Esophagus muscularis mucosa (tissue), 4 donors: ENCODE measurements around the gene SAE1. TPM values are rescaled to one million over a fixed set of nuclear protein-coding genes. Genes with fewer than 3 reads are reported as not detected.

Source experiments
- DNase-seq: peaks from one replicate; pipeline ENCODE4 v3.0.0-alpha.2; 2017; ENCODE audit errors: extremely low spot score
- H3K27ac ChIP-seq, 4 donors: fragments of 200-600 bp; sonication (generic); replicated peaks in 1 of 4; 1 replicate in 3 of 4; 2 replicates in 1 of 4; pipeline ENCODE4 v1.5.1; 2016 to 2019; ENCODE audit warnings: mild to moderate bottlenecking in 1 of 4
- H3K27me3 ChIP-seq, 4 donors: fragments of 200-600 bp; sonication (generic); one replicate each; pipeline versions ENCODE4 v1.5.1 to v1.6.0; 2016 to 2019
- H3K36me3 ChIP-seq, 4 donors: fragments of 200-600 bp; sonication (generic); one replicate each; pipeline ENCODE4 v1.5.1; 2016 to 2019
- H3K4me1 ChIP-seq, 4 donors: fragments of 200-600 bp; sonication (generic); one replicate each; pipeline ENCODE4 v1.5.1; 2016 to 2019
- H3K4me3 ChIP-seq, 4 donors: fragments of 200-600 bp; sonication (generic); 1 replicate in 2 of 4; 2 replicates in 2 of 4; pipeline ENCODE4 v1.5.1; 2016 to 2019; ENCODE audit warnings: mild to moderate bottlenecking in 4 of 4, moderate library complexity in 1 of 4
- H3K9me3 ChIP-seq, 4 donors: fragments of 200-600 bp; sonication (generic); 1 replicate in 3 of 4; 2 replicates in 1 of 4; pipeline ENCODE4 v1.5.1; 2016 to 2019
- EP300 ChIP-seq: sonication (generic); formaldehyde crosslinking; IDR thresholded peaks from one replicate; pipeline ENCODE4 v1.6.1; 2017; ENCODE audit warnings: antibody characterized with exemption
- POLR2A ChIP-seq: fragments of 450-650 bp; IDR thresholded peaks from one replicate; pipeline ENCODE4 v1.6.1; 2017; ENCODE audit warnings: antibody characterized with exemption, moderate library complexity, mild to moderate bottlenecking, low read depth
- POLR2AphosphoS5 ChIP-seq, 2 donors: sonication (generic); formaldehyde crosslinking; IDR thresholded peaks; one replicate each; pipeline ENCODE4 v1.6.1; 2017; ENCODE audit warnings: antibody characterized with exemption in 2 of 2
- whole genome bisulfite sequencing: methylation state at CpG from one replicate; pipeline ENCODE4 v1.1.5; 2018; 5-methylcytosine and 5-hydroxymethylcytosine counted together
- intact Hi-C: fragments of 100-400 bp; cut with DNase I; formaldehyde crosslinking; loops from one replicate; pipeline ENCODE4 v1.15.1; 2023
- total RNA-seq, 4 donors: library from RNA; depleted of rRNA; stranded (reverse); fragments of >200 nt; gene quantifications; one replicate each; pipeline versions ENCODE4 v1.1.0 to v1.2.1, GENCODE V29; 2016
- TF ChIP-seq, protein P1 (sequence below), 3 experiments: fragments of 200-600 bp in 2 of 3; fragments of 450-650 bp in 1 of 3; sonication (generic) in 2 of 3; IDR thresholded peaks; one replicate each; pipeline ENCODE4 v1.5.1; 2017 to 2019; ENCODE audit warnings: antibody characterized with exemption in 3 of 3, mild to moderate bottlenecking in 2 of 3, moderate library complexity in 1 of 3

SAE1 gene
- total RNA-seq, 4 donors from 2014 or later = 130 to 143 (median 136) TPM

DNA sequence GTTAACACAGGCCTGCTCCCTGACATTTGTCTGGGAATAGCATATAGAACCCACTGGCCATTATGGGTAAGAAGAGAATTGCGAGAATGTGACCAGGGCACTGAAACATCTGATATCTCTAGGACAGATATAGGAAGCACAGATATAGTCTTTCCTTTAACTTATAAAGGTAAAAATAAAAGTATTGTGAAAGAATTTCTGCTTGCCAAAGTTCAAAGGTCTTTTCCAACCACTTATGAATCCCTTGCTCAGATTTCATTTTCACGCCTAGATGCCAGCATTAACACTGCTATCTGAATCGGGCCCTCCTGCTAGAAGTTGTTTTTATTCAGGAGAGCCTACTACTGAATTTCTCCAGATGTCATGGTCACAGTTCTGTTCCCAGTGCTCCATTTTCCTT lies 72.6 kb downstream of the SAE1 start:
- Histone ChIP-seq H3K27me3 (no peaks in the 10 kb centered on the region), H3K36me3 (peaks cover 24 to 81% (median 68%) of the 10 kb centered on the region in 4 donors), H3K27ac (no peak overlapping the region), H3K4me1 (peaks cover 0 to 7% (median 3%) of the 10 kb centered on the region in 4 donors), H3K9me3 (no peaks in the 10 kb centered on the region), H3K4me3 (no peak overlapping the region)
- intact Hi-C loops = no loop called here
- TF ChIP-seq, protein P1, sequence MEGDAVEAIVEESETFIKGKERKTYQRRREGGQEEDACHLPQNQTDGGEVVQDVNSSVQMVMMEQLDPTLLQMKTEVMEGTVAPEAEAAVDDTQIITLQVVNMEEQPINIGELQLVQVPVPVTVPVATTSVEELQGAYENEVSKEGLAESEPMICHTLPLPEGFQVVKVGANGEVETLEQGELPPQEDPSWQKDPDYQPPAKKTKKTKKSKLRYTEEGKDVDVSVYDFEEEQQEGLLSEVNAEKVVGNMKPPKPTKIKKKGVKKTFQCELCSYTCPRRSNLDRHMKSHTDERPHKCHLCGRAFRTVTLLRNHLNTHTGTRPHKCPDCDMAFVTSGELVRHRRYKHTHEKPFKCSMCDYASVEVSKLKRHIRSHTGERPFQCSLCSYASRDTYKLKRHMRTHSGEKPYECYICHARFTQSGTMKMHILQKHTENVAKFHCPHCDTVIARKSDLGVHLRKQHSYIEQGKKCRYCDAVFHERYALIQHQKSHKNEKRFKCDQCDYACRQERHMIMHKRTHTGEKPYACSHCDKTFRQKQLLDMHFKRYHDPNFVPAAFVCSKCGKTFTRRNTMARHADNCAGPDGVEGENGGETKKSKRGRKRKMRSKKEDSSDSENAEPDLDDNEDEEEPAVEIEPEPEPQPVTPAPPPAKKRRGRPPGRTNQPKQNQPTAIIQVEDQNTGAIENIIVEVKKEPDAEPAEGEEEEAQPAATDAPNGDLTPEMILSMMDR (IDR thresholded peaks at IDR 0.05) = no peak
- TF ChIP-seq POLR2A (no peak), POLR2AphosphoS5 (IDR thresholded peaks at IDR 0.05) (no peak), EP300 (no peak)
- no peak for DNase-seq
- WGBS = 90% methylated on average over 3 of the region's 3 CpGs

DNA sequence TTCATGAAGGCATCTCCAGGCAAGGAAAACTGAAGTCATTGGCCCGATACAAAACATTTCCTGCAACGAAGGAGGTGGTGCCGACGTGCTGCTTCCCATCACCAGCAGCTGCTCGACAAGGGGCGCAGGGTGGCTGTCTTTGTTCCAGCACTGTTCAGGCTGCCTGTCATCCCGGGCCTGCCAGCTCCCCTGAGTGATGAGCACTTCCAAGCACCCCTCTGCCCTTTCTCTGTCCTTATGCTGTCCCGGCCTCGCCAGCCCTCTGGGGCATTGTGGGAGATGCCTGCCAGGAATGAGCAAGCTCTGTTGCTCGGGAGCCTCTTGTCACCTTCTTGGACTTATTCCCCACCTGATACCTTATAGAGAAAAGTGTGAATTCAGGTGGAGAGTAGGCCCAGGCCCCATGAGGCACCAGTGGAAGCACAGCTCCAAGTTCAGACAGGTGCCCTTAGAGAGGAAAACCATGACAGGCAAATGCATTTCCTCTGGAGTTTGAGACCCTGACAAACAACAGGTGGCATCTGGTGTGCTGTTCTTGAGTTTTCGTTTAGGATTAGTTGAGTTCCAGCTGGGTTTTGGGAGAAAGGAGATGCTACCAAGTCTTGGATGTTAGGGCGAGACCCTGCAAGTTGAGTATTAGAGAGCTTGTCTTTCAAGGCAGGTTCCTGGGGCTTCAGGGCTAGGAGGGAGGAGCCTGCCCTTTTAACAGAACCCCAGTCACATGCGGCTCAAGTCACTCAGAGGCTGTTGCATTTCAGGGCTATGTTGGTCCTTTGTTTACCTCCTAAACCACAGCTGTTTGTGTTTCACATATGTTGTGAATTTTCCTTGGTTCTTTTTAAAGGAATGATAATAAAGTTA lies 78.9 kb downstream of the SAE1 start:
- no peak for DNase-seq
- peaks cover 11 to 21% (median 15%) of the 10 kb centered on the region in 4 donors for H3K4me1 ChIP-seq
- no peak for TF ChIP-seq POLR2A
- TF ChIP-seq EP300 = no peak
- TF ChIP-seq, protein P1 (IDR thresholded peaks at IDR 0.05) = no peak
- no peak for TF ChIP-seq POLR2AphosphoS5 (IDR thresholded peaks at IDR 0.05)
- peaks cover 13 to 57% (median 48%) of the 10 kb centered on the region in 4 donors for H3K36me3 ChIP-seq
- H3K9me3 ChIP-seq = no peaks in the 10 kb centered on the region
- intact Hi-C loops = loop anchor here (2.0 kb wide), 1 partner anchor 35 kb away; no protein-coding TSS in a partner anchor
- H3K27ac ChIP-seq = peak overlapping the region; percentile 50 to 79 (median 67)
- H3K27me3 ChIP-seq = no peaks in the 10 kb centered on the region
- 72% methylated on average over 13 of the region's 13 CpGs for WGBS
- no peak overlapping the region for H3K4me3 ChIP-seq

DNA sequence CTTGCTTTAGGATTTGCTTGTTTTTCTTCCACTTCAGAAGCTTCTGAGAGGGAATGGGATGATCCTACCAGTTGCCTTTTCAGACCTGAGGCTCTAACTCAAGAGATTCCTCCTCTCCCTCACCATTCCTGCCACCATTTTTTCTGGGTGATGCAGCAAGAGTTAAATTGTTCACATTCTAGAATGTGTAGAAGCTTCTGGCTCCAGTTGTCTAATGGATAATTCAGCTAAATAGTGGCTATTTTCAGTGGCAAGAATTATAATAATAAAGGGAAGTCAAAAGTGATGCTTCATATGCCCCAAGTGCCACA lies 79.5 kb downstream of the SAE1 start:
- intact Hi-C loops = loop anchor here (2.0 kb wide), 1 partner anchor 35 kb away; no protein-coding TSS in a partner anchor
- peaks cover 7 to 51% (median 42%) of the 10 kb centered on the region in 4 donors for H3K36me3 ChIP-seq

DNA sequence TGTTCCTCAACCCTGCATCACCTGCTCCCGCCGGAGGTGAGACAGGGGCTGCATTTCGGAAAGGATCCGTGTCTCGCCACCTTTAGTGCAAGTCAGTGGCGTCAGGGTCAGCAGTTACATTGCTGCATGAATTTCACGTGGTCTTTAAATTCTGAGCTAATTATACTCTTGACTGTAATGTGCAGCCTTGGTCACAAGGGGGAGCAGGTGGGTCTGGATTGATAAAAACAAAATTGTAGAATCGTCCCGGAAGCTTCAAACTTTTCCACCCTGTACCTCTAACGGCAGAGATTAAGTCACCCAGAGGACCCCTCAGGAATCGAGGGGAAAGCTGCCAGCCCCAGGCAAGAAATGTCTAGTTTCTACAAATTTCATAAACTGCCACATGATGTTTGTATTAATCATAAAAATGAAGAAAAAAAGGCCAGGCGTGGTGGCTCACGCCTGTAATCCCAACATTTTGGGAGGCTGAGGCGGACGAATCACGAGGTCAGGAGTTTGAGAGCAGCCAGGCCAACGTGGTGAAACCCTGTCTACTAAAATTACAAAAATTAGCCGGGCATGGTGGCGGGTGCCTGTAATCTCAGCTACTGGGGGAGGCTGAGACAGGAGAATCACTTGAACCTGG lies 80.2 kb downstream of the SAE1 start:
- TF ChIP-seq POLR2A (no peak), EP300 (no peak), POLR2AphosphoS5 (IDR thresholded peaks at IDR 0.05) (peak in 1 of 2 donors; percentile 70)
- TF ChIP-seq, protein P1 (IDR thresholded peaks at IDR 0.05) = peak; percentile 84 to 97 (median 85)
- 31% methylated on average over 19 of the region's 19 CpGs for WGBS
- peak overlapping the region; percentile 50 to 79 (median 67) for H3K27ac ChIP-seq

More for the DNA sequence above, 79.5 kb downstream of the SAE1 start:
- DNase-seq = no peak
- no peaks in the 10 kb centered on the region for H3K9me3 ChIP-seq
- no peak for TF ChIP-seq POLR2AphosphoS5 (IDR thresholded peaks at IDR 0.05)
- TF ChIP-seq, protein P1 (IDR thresholded peaks at IDR 0.05) = no peak
- no peak for TF ChIP-seq EP300
- TF ChIP-seq POLR2A = no peak
- no peaks in the 10 kb centered on the region for H3K27me3 ChIP-seq
- H3K4me3 ChIP-seq = no peak overlapping the region
- H3K4me1 ChIP-seq = peaks cover 11 to 21% (median 15%) of the 10 kb centered on the region in 4 donors
- H3K27ac ChIP-seq = peak overlapping the region; percentile 50 to 79 (median 67)

More for the DNA sequence above, 80.2 kb downstream of the SAE1 start:
- intact Hi-C loops = loop anchor here (2.0 kb wide), 1 partner anchor 34 kb away; no protein-coding TSS in a partner anchor
- peak; percentile 97 for DNase-seq
- Histone ChIP-seq H3K4me1 (peaks cover 11 to 21% (median 15%) of the 10 kb centered on the region in 4 donors), H3K9me3 (no peaks in the 10 kb centered on the region), H3K4me3 (no peak overlapping the region), H3K36me3 (peaks cover 7 to 45% (median 36%) of the 10 kb centered on the region in 4 donors), H3K27me3 (no peaks in the 10 kb centered on the region)
